ENCODE results near the gene CCNY. TPM values are rescaled to one million over a fixed set of nuclear protein-coding genes. Genes with fewer than 3 reads are reported as not detected.

The CCNY gene
- total RNA-seq, 2 donors from 2014 or later, result 54.9 to 60.8 TPM

DNA sequence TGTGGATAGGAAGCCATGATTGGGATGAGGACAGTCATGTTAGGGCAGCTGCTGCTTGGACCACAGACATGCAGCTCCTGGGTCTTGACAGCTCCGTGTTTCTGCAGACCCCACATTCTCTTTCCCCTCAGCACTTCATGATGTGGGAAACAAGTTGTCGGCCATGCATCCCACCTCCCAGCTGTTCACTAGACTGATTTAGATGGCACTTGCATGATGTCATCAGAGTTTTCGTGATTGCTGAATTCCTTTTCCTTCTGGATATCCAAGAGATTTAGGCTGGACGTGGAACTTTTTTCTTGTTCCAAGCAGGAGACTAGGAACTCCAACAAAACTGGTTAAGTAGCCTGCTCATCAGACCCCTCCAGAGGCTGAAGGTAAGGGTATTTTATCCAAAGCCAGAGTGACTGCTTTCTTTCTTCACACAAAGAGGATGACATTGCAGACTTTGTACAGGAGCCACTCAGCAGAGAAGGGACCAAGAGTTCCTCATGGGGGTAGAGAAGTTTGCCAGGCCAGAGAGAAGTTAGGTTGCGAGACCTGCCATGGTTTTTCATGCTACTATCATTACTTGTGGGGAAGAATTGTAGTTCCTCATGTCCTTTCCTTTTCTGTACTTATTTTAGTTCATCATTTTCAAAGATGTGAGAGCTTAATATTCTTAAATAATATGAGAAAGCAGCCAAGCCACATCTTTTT lies 151.2 kb downstream of the CCNY start:
- no peak for DNase-seq (ENCODE audit: low spot score)
- no peak overlapping the region for H3K4me3 Mint-ChIP-seq
- no peak for ATAC-seq
- H3K27me3 Mint-ChIP-seq, result no peaks in the 10 kb centered on the region
- H3K9me3 Mint-ChIP-seq, result no peaks in the 10 kb centered on the region
- peaks cover 8% of the 10 kb centered on the region for H3K36me3 Mint-ChIP-seq
- H3K27ac Mint-ChIP-seq, result no peak overlapping the region
- peaks cover 13 to 21% of the 10 kb centered on the region in 2 donors for H3K4me1 Mint-ChIP-seq (ENCODE audit: low read depth in 2 of 2)

DNA sequence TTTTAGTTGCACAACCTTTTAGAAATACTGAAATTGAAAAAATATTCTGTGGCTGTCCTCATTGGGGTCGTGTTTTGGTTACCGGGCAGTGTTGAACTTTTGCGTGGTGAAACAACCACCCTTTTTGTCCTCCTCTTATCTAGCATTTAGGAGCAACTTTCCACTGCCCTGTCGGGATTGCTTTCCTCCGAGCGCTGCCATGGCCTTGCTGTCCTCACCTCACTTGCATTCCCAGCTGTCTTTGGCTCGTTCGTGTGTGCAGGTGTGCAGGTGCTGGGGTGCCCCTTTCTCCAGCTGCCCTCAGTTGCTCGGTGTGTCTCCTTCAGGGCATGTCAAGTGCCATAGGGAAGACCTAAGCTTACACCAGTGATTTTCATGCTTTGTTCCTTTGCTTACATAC lies 151.9 kb downstream of the CCNY start:
- DNase-seq (ENCODE audit: low spot score) (no peak), ATAC-seq (no peak)
- Mint-ChIP-seq H3K27ac (no peak overlapping the region), H3K4me3 (no peak overlapping the region), H3K27me3 (no peaks in the 10 kb centered on the region), H3K4me1 (ENCODE audit: low read depth in 2 of 2) (peaks cover 11 to 21% of the 10 kb centered on the region in 2 donors), H3K9me3 (no peaks in the 10 kb centered on the region), H3K36me3 (peaks cover 8% of the 10 kb centered on the region)

DNA sequence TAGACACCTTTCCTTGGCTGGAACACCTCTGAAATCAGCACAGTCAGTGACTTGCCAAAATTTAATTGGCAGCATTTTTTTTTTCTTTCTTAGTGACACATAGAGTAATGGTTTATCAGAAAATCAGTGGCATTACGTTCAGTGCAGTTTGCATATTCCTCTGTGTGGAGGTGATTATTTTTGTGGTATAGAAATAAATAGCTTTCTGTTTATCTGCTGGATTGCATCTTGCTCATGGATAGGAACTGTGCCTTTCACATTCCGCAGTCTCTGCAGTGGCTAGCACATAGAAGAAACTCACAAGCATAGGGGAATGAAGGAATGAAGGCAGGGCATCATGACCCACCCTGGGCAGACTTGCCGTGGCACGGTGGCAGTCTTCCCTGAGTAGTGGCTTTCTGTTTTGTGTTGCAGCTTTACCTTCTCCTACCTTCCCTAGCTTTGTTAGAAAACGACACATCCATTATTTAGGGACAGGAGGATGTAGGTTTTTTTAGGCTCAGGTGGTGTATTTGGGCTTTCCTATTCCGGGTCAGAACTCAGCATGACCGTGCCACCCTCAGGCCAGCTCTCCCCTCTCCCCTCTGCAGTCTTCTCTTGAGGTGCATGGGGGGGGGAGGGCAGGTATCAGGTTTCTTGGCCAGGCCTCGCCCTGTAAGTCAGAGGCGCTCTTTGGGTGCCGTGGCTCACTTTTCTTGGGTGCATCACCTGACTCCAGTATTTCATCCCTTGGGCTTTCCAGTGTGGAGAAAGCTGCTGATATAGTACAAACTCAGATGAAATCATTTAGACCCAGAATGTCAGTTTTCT lies 156.3 kb downstream of the CCNY start:
- Mint-ChIP-seq H3K4me3 (no peak overlapping the region), H3K36me3 (no peaks in the 10 kb centered on the region), H3K27ac (peak overlapping the region in 1 of 2 donors; percentile 14), H3K27me3 (no peaks in the 10 kb centered on the region), H3K9me3 (no peaks in the 10 kb centered on the region), H3K4me1 (ENCODE audit: low read depth in 2 of 2) (peaks cover 21 to 26% of the 10 kb centered on the region in 2 donors)
- DNase-seq (ENCODE audit: low spot score), result no peak
- ATAC-seq, result no peak

DNA sequence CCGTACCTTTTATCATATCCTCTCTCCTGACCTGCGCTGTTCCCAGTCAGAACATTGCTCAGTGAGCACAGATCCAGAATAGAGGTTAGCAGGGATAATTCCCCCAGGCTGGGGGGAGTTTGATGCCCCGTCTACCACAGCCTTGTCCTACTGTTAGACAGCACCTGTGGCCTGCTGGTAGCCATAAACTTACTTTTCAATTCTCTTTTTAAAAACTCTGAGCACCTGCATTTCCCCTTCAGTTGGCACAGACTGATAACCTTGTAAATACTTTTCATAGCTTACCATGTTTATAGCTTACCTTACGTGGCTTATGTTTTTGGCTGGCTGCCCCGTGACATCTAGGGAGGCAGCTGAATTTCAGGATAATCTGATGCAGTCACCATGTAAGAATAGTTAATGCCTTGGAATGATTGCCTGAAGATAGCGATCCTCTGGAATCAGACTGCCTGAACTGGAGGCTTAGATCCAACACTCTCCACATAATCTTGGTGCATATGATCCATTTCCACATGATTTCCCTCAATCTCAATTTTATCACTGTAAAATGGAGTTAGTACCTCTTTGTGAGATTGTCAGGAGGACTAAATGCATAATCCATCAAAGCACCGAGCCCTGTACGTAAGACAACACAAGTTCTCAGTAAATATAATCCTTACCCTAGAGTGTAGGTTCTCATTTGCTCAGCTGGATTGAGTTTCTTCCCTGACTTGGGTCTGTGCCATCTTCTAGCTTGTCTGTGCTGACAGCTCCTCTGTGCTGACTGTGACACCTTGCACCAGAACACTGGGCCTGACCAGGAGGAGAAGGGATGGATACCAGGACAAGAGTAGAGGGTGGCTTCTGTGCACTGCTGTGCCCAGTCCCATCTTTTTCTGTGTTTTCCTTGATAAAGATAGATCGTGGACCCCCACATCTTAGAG lies 157.1 kb downstream of the CCNY start:
- no peak for ATAC-seq

GRCh38 chr10:35495521-35496119 lies 159.3 kb downstream of the CCNY start:
- no peaks in the 10 kb centered on the region for H3K27me3 Mint-ChIP-seq
- no peaks in the 10 kb centered on the region for H3K36me3 Mint-ChIP-seq
- peak overlapping the region; percentile 22 to 33 for H3K27ac Mint-ChIP-seq
- no peaks in the 10 kb centered on the region for H3K9me3 Mint-ChIP-seq
- no peak overlapping the region for H3K4me3 Mint-ChIP-seq
- H3K4me1 Mint-ChIP-seq (ENCODE audit: low read depth in 2 of 2), result peaks cover 25 to 34% of the 10 kb centered on the region in 2 donors
- DNase-seq (ENCODE audit: low spot score) (no peak), ATAC-seq (no peak)

More for the DNA sequence above, 157.1 kb downstream of the CCNY start:
- Mint-ChIP-seq H3K27me3 (no peaks in the 10 kb centered on the region), H3K27ac (peak overlapping the region in 1 of 2 donors; percentile 14), H3K4me1 (ENCODE audit: low read depth in 2 of 2) (peaks cover 21 to 27% of the 10 kb centered on the region in 2 donors), H3K36me3 (no peaks in the 10 kb centered on the region), H3K9me3 (no peaks in the 10 kb centered on the region), H3K4me3 (no peak overlapping the region)
- DNase-seq (ENCODE audit: low spot score), result no peak

GRCh38 chr10:35497909-35498308 lies 161.6 kb downstream of the CCNY start:
- Mint-ChIP-seq H3K4me1 (ENCODE audit: low read depth in 2 of 2) (peaks cover 25 to 27% of the 10 kb centered on the region in 2 donors), H3K27ac (no peak overlapping the region), H3K9me3 (no peaks in the 10 kb centered on the region), H3K36me3 (no peaks in the 10 kb centered on the region), H3K27me3 (no peaks in the 10 kb centered on the region), H3K4me3 (no peak overlapping the region)
- ATAC-seq, result no peak
- DNase-seq (ENCODE audit: low spot score), result no peak

DNA sequence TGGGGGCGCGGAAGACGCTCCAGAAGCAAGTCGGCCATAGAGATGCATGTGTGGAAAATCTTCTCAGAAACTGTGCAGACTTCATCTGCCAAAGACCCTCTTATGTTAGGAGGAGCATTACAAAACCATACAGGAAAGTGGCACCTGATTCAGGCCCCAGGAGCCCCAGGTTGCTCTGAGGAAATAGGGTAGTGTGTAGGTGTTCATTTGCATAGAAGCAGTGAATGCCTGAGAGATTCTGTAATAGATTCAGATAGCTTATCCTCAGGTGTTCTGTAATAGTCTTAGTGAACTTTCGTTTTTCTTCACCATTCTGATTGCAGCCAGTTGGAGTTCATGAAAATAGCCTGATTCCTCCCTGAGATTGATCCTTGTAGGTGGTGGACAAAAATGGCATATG lies 162.4 kb downstream of the CCNY start:
- no peak for DNase-seq (ENCODE audit: low spot score)
- ATAC-seq, result no peak

GRCh38 chr10:35501923-35502322 lies 165.6 kb downstream of the CCNY start:
- DNase-seq (ENCODE audit: low spot score) (no peak), ATAC-seq (no peak)
- peak overlapping the region in 1 of 2 donors; percentile 8 for H3K27ac Mint-ChIP-seq
- no peaks in the 10 kb centered on the region for H3K27me3 Mint-ChIP-seq
- peaks cover 15 to 21% of the 10 kb centered on the region in 2 donors for H3K4me1 Mint-ChIP-seq (ENCODE audit: low read depth in 2 of 2)
- H3K36me3 Mint-ChIP-seq, result no peaks in the 10 kb centered on the region
- H3K4me3 Mint-ChIP-seq, result no peak overlapping the region
- no peaks in the 10 kb centered on the region for H3K9me3 Mint-ChIP-seq

More for the DNA sequence above, 162.4 kb downstream of the CCNY start:
- Mint-ChIP-seq H3K36me3 (no peaks in the 10 kb centered on the region), H3K9me3 (no peaks in the 10 kb centered on the region), H3K27ac (no peak overlapping the region), H3K4me3 (no peak overlapping the region), H3K4me1 (ENCODE audit: low read depth in 2 of 2) (peaks cover 20 to 30% of the 10 kb centered on the region in 2 donors), H3K27me3 (no peaks in the 10 kb centered on the region)

DNA sequence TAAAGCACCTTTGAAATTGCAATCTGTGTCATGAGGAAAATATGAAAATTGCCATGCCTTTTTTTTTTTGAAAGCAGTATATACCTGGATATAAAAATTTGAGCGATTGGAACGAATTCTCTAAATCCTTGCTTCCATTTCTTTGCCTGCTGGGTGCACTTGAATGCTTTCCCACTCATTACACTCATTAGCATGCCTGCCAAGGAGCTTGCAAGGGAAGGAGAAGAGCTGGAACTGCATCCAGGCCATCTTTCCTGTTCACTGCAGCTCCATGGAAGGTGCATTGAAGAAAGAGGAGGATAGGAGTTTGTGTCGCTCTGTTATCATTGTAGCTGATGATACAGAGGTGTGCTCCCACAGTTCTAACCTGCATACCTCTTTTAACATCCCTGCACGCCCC lies 166.4 kb downstream of the CCNY start:
- ATAC-seq, result no peak
- H3K4me1 Mint-ChIP-seq (ENCODE audit: low read depth in 2 of 2), result peaks cover 15 to 20% of the 10 kb centered on the region in 2 donors

DNA sequence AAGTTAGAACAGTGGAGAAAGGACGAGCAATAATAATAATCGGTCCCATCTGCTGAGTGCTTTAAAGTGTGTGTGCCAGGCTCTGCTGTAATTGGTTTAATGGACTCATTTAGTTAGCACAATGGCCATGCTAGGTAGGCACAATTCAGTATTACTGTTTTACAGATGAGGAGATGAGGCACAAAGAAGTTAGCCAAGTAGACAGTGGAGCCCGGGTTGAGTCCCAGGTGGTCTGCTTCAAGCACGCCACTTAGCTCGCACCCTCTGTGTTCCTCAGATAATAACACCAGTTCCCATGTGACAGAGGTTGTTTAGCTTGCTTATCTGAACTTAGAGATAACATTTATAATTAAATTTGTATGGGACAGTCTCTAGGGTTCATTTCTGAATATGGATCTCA lies 167.3 kb downstream of the CCNY start:
- H3K27me3 Mint-ChIP-seq, result no peaks in the 10 kb centered on the region
- H3K4me1 Mint-ChIP-seq (ENCODE audit: low read depth in 2 of 2), result peaks cover 18 to 26% of the 10 kb centered on the region in 2 donors
- no peaks in the 10 kb centered on the region for H3K36me3 Mint-ChIP-seq
- no peak overlapping the region for H3K27ac Mint-ChIP-seq
- ATAC-seq (no peak), DNase-seq (ENCODE audit: low spot score) (no peak)
- H3K9me3 Mint-ChIP-seq, result no peaks in the 10 kb centered on the region
- no peak overlapping the region for H3K4me3 Mint-ChIP-seq

More for the DNA sequence above, 166.4 kb downstream of the CCNY start:
- Mint-ChIP-seq H3K9me3 (no peaks in the 10 kb centered on the region), H3K4me3 (no peak overlapping the region), H3K36me3 (no peaks in the 10 kb centered on the region), H3K27me3 (no peaks in the 10 kb centered on the region), H3K27ac (no peak overlapping the region)
- no peak for DNase-seq (ENCODE audit: low spot score)

- no peak overlapping the region for H3K27ac Mint-ChIP-seq
- H3K4me3 Mint-ChIP-seq, result no peak overlapping the region
- no peaks in the 10 kb centered on the region for H3K27me3 Mint-ChIP-seq
- no peaks in the 10 kb centered on the region for H3K9me3 Mint-ChIP-seq
- DNase-seq (ENCODE audit: low spot score) (no peak), ATAC-seq (no peak)
- H3K36me3 Mint-ChIP-seq, result no peaks in the 10 kb centered on the region
- H3K4me1 Mint-ChIP-seq (ENCODE audit: low read depth in 2 of 2), result peaks cover 12 to 22% of the 10 kb centered on the region in 2 donors
Observed at GRCh38 chr10:35504132-35504531, 167.8 kb downstream of the CCNY start.

- no peak for ATAC-seq
- DNase-seq (ENCODE audit: low spot score), result no peak
- Mint-ChIP-seq H3K9me3 (no peaks in the 10 kb centered on the region), H3K27ac (no peak overlapping the region), H3K4me1 (ENCODE audit: low read depth in 2 of 2) (peaks cover 11 to 22% of the 10 kb centered on the region in 2 donors), H3K4me3 (no peak overlapping the region), H3K36me3 (no peaks in the 10 kb centered on the region), H3K27me3 (no peaks in the 10 kb centered on the region)
Observed at GRCh38 chr10:35505241-35505873, 169.0 kb downstream of the CCNY start.

DNA sequence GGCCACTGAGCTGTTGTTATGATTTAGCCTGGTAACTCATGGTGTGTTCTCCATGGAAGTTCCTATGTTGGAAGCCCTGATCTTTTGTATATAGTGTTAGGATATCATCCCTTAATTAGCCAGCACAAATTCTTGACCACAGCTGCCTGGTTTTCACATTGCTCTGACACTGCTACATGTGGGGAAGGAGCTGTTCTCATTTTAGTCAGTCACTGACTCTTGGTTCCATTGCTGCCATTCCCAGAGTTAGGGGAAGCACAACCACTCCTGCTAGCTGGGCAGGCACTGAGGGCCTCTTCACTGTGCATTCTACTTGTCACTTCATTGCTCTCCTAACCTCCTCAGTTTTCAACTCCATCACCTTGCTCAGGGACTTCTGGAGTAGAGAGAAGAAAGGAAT lies 170.4 kb downstream of the CCNY start:
- H3K36me3 Mint-ChIP-seq, result no peaks in the 10 kb centered on the region

More for the DNA sequence above, 170.4 kb downstream of the CCNY start:
- Mint-ChIP-seq H3K4me1 (ENCODE audit: low read depth in 2 of 2) (peaks cover 18 to 29% of the 10 kb centered on the region in 2 donors), H3K27ac (no peak overlapping the region), H3K27me3 (no peaks in the 10 kb centered on the region), H3K4me3 (no peak overlapping the region), H3K9me3 (no peaks in the 10 kb centered on the region)
- no peak for DNase-seq (ENCODE audit: low spot score)
- no peak for ATAC-seq

Measured in natural killer cell treated with Interleukin-12 subunit alpha and Interleukin-12 subunit beta and Interleukin-15 and Interleukin-18, amount 100 ng/mL, for 72 hours (primary cell).